GM12878 (cell line): Measurements from ENCODE around the gene MYRF.

ENCODE experiments used
- EGR1 ChIP-seq, 2 experiments: IDR thresholded peaks; 1 replicate in 1 of 2; 2 replicates in 1 of 2; pipeline ENCODE4 v1.6.1; 2011 to 2012; ENCODE audit warnings: low read depth in 2 of 2, low read length in 2 of 2, borderline replicate concordance in 1 of 2, mild to moderate bottlenecking in 1 of 2, moderate library complexity in 1 of 2
- EP300 ChIP-seq, 2 experiments: fragments of 150-350 bp in 1 of 2; IDR thresholded peaks; 2 replicates each; pipeline ENCODE4 v1.6.1; 2011 to 2012; ENCODE audit warnings: low read depth in 2 of 2, low read length in 2 of 2, borderline replicate concordance in 1 of 2, improper control_type of control experiment in 1 of 2, inconsistent platforms in 1 of 2; ENCODE audit not compliant: control insufficient read depth in 1 of 2
- JUND ChIP-seq: IDR thresholded peaks from 2 replicates; pipeline ENCODE4 v1.6.1; 2012; ENCODE audit warnings: low read depth, mild to moderate bottlenecking, low read length, improper control_type of control experiment, moderate library complexity
- NFYB ChIP-seq: IDR thresholded peaks from 2 replicates; pipeline ENCODE4 v1.6.1; 2011; ENCODE audit warnings: low read depth, mild to moderate bottlenecking, low read length, improper control_type of control experiment, moderate library complexity; ENCODE audit not compliant: insufficient read depth
- POLR2A ChIP-seq: IDR thresholded peaks from 2 replicates; pipeline ENCODE4 v1.6.1; 2011; ENCODE audit warnings: low read depth, mild to moderate bottlenecking, low read length
- TARDBP ChIP-seq: IDR thresholded peaks from 2 replicates; pipeline ENCODE4 v1.6.1; 2016; ENCODE audit warnings: borderline replicate concordance

- TF ChIP-seq EGR1 (IDR thresholded peaks at IDR 0.05; ENCODE audit: borderline replicate concordance in 1 of 2, low read depth in 2 of 2, low read length in 2 of 2) = no peak
- TF ChIP-seq POLR2A = no peak
- no peak for TF ChIP-seq JUND
- TF ChIP-seq EP300 (IDR thresholded peaks at IDR 0.05; ENCODE audit: borderline replicate concordance in 1 of 2, control insufficient read depth in 1 of 2, low read depth in 2 of 2, low read length in 2 of 2) = no peak
- no peak for TF ChIP-seq NFYB
- no peak for TF ChIP-seq TARDBP
Observed at GRCh38 chr11:61736310-61736709, 16.1 kb upstream of the MYRF start.
